Midbrain (tissue), 1 donor: ENCODE data around the gene CLBA1.

Source experiments
- DNase-seq: peaks from one replicate; lab custom pipeline; 2025; lab: John Stamatoyannopoulos, UW

Gene CLBA1

GRCh38 chr14:105005329-105005928, 19.8 kb downstream of the CLBA1 start:
- no peak for DNase-seq

DNA sequence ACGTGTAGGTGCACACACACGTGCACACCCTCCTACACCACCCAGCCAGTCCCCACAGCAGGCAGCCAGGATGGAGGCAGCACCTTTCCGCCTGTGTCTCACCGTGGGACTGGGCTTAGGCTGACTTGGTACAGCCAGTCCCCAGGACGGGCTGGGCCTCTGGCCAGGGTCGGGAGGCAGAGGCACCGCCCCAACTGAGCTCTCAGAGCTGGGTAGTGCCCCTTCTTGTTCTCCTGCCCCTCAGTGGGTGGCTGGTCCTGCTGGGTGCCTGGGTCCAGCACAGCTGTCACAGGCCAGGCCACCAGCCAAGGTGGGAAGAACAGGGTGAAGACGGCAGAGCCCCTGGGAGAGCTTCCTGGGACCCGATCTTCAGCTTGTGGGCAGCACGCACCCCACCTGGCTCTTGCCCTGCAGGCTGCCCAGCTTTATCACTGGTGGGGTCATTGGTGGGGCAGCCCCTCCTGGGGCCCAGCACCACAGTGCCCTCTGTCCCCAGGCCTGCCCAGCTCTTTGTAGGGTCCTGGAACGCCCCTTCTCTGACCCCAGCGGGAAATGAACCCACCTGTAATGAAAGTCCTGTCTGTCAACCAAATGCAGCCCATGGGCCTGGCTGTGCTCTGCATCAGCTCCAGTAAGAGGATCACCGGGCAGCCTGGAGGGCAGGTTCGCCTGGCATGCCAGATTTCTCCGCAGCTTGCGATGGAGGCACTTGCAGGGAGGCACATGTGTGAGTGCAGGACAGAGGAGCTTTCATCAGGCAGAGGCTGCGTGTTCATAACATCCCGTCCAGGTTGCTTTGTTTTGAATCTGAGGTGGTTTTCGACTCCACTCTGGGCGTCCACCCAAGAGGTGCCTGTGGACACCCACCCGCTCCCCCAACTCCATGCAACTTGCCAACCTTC, 20.6 kb downstream of the CLBA1 start:
- DNase-seq = no peak

DNA sequence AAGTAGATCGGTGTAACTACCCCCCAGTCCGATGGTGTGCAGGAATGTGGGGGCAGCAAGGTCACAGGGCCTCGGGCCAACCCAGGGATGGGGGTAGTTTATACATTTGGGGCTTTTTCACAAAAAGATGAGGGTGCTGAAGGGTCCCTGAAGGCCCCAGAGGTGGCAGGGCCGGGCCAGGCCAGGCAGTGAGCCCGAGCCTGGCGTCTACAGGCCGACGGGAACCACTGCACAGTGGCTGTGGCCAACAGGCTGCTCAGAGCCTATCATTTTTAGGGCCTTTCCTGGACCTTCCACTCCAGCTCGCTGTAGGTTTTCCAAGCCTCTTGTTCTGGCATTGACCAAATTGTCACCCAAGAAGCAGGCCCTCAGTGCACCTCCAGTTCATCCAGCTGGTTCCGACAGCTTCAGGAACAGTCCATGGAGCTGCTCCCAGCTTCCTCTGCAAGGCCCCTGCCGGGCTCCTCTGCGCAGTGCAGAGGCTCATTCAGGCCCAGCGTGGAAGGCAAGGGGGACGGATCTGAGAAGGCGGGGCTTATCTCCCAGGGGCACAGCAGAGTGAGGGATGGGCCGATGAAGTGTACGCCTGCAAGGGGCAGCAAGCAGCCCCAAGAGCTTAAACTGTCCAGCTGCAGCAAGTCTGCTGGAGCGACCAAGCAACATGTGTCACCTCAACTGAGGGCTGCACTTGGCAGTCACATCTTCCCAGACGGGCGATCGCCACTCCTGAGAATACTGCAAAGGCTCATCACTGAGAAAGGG, 21.4 kb downstream of the CLBA1 start:
- no peak for DNase-seq

DNA sequence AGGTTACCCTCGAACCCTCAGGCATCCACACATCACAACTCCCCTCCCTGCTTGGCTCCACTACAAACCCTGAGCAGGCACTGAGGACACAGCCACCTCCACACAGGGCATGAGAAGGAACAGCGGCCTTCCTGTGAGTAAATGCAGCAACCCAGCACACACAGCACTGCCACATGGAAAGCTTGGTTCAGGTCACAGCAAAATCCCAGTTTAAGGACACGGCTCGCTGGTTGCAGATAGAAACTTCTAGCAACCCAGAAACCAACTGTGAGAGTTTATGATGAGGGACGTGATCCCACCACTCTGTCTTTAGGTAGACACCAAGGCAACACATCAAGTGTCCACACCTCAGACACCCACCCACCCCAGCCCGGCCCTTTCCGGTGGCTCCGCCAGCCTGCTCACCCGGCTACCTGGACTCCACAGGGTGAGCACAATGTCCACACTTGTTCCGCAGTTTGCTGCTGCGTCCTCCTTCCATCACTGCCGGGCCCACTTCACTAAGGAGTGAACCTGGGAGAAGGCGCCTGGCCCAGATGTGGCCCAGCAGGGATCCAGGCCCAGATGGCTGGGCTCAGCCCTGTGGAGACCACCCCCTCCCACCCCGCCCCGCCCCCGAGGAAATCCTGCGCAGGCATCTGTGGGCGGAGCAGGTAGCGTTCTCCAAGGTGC, 22.1 kb downstream of the CLBA1 start:
- DNase-seq = no peak

GRCh38 chr14:105010106-105010505, 24.5 kb downstream of the CLBA1 start:
- DNase-seq = no peak

DNA sequence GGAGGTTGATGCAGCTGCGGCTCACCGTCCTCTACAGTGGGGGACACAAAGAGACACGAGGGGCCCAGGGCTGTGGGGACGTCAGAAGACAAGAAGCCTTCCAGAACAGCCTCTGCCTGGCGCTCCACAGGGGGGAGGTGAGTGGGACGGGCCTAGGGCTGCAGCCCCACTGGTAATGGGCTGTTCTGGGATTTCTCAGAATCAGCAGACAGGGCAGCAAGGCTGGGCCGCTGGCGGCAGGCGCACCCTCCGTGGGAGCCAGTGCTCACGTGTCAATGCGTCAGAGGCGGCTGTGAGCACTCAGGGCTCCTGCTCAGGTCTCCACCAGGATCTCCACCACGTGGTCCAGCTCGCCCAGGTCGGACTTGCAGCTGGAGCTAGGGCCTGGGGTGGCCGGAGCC, 25.3 kb downstream of the CLBA1 start:
- DNase-seq = no peak

- DNase-seq = no peak
These were observed 25.9 kb downstream of the CLBA1 start for GRCh38 chr14:105011312-105011990.

DNA sequence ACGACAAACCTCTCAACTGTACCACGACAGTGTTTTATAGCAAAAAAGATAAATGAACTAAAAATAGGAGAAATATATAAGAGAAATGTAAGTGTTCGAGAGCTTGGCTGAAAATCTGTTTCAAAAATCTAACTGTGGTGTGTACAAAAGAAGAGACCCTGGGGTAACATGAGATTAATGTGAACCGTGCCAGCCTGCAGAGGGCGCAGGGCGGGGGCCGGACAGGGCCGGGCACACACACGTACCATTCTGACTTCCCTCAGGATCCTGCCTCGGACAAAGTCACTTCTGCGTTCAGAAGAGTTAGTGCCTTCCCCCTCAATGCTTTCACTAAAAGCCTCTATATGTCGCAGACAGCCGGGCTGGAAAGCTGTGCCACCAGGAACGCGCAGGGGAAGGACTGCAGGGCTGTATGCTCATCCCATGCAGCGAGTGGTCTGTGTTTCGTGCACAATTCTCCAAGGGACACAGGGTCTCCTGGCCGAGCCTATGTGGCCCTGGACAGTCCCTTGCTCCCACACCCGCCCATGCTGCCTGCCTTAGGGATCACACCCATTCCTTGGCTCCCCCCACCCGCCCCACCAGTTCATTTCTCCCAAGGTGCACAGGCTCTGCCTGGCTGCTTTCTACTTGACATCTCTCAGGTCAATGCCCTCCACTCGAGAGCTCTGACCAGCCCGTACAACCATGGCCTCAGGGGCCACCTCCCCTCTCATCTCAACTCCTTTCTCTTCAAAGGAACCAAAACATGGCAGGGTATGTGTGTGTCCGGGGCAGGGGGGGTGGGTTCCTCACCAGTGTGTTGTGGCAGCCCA, 26.8 kb downstream of the CLBA1 start:
- DNase-seq = no peak

GRCh38 chr14:105013150-105013785, 27.7 kb downstream of the CLBA1 start:
- DNase-seq = peak; percentile 19

DNA sequence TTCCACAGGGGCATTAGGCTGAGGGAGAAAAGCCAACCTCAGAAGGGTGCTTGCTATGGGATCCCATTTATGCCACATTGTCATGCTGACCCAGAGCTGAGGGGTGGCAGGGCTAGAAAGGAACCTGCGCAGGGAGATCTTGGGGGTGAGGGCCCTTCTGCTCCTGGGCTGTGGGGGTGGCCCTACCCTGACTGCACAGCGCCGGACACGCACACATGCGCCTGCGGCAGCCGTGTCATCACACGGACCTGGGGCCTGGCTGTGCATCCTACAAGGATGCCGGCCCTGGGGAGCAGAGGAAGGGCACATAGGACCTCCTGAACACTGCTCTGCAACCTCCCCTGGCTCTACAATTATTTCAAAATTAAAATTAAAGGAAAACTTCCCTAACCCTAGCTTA, 28.4 kb downstream of the CLBA1 start:
- DNase-seq = no peak

- DNase-seq = no peak
These were observed 29.0 kb downstream of the CLBA1 start for GRCh38 chr14:105014631-105015030.

- DNase-seq = no peak
These were observed 29.7 kb downstream of the CLBA1 start for GRCh38 chr14:105015242-105015641.

DNA sequence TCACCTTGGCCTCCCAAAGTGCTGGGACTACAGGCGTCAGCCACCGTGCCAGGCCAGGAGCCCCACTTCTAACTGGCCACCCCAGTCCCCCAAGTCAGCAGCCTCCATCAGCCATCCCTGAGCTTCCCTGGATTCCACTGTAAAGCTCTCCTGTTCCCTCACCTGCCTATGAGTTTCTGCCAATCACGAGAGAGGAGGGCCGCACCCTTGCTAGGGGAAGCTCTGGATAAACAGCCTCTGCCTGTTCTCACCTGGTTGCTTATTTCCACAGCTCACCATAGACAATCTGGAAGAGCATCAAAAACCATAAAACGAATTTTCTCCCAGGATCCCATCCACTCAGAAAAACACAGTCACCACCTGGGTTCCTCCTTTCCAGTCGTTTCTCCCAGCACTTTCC, 30.3 kb downstream of the CLBA1 start:
- DNase-seq = no peak

- no peak for DNase-seq
These were observed 32.8 kb downstream of the CLBA1 start for GRCh38 chr14:105018414-105018813.

GRCh38 chr14:105019861-105020814, 34.5 kb downstream of the CLBA1 start:
- no peak for DNase-seq

GRCh38 chr14:105020815-105021655, 35.4 kb downstream of the CLBA1 start, which contains the start of gene CDCA4:
Gene CDCA4, minus strand, starts transcription at chr14:105021083. Its CDS starts 9,154 bp downstream, at chr14:105011929.
- peak; percentile 99 for DNase-seq

DNA sequence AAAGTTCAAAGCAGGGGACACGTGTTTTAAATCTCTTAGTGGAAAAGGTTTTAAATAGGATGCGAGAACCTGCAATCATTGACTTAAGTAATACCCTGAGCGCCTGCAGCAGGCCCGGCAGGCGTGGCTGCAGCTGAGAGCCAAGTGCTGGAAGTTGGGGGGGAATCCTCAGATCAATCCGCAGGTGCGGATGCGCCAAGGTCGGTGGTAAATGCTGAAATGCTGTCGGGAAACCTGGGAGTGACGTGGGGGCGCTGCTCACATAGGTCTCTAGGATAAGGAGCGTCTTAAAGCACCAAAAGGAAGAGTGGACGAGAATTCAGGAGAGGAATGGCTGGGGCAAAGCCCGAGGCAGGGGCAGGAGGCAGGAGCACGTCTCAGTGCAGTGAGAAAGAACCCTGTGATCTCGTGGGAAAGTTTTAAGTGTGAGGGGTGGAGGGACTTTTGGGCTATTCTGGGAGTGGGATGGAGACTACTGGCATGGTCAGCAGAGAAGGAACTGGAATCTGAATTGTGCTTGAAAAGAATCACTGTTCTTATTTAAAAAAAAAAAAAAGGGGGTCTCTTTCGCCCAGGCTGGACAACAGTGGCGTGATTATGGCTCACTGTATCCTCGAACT, 36.2 kb downstream of the CLBA1 start:
- DNase-seq = no peak

DNA sequence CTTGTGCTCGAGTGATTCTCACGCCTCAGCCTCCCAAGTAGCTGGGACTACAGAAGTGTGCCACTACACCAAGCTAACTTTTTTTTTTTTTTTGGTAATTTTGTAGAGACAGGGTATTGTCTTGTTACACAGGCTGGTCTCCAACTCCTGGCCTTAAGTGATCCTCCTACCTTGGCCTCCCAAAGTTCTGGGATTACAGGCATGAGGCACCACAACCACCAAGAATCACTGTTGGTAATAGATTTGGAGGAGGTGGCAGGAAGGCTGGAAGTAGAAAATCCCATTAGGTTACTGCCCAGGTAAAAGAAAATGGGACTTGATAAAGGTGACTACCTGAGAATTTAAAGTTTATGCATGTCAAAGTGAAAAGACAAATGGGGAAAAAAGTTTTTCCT, 36.7 kb downstream of the CLBA1 start:
- DNase-seq = no peak
